ENCODE measurements around the gene GALNT9. TPM values are rescaled to one million over a fixed set of nuclear protein-coding genes. Genes with fewer than 3 reads are reported as not detected.
"Not testable (repeated sequence)": the region's sequence is repeated elsewhere in the genome, so short reads cannot be mapped to it uniquely, and the experiment has no call there.

GALNT9 gene
- total and polyA plus RNA-seq, 4 experiments from 2014 or later: 0.61 TPM; not detected in 3

- intact Hi-C loops (cut with micrococcal nuclease): no loop called here
- Histone ChIP-seq H3K27me3 (ENCODE audit: insufficient read depth, low read length) (no peaks in the 10 kb centered on the region), H3K4me1 (ENCODE audit: insufficient read depth, low read length) (peaks cover 12% of the 10 kb centered on the region), H3K9me3 (ENCODE audit: control insufficient read depth in 1 of 2, low read length in 2 of 2) (no peaks in the 10 kb centered on the region), H3K36me3 (ENCODE audit: insufficient read depth, low read length) (peaks cover 3% of the 10 kb centered on the region), H3K4me3 (ENCODE audit: low read length in 2 of 2) (no peak overlapping the region), H3K27ac (ENCODE audit: low read depth, low read length) (no peak overlapping the region)
- Mint-ChIP-seq H3K36me3 (peaks cover 8 to 11% of the 10 kb centered on the region in 2 donors), H3K4me1 (peaks cover 6 to 16% (median 11%) of the 10 kb centered on the region in 4 donors), H3K4me3 (no peak overlapping the region), H3K27me3 (no peaks in the 10 kb centered on the region), H3K9me3 (peaks cover 0 to 2% (median 0%) of the 10 kb centered on the region in 8 donors), H3K27ac (no peak overlapping the region)
- no peak for DNase-seq
- ChIA-PET CTCF (ENCODE audit: partially characterized antibody) (interaction anchor here (1.4 kb wide), 1 partner anchor 465 kb away, joined by 3 read pairs; no protein-coding TSS in a partner anchor), POLR2A (ENCODE audit: partially characterized antibody) (no interaction called here)
Observed at GRCh38 chr12:132150780-132151144, 178.6 kb downstream of the GALNT9 start.

DNA sequence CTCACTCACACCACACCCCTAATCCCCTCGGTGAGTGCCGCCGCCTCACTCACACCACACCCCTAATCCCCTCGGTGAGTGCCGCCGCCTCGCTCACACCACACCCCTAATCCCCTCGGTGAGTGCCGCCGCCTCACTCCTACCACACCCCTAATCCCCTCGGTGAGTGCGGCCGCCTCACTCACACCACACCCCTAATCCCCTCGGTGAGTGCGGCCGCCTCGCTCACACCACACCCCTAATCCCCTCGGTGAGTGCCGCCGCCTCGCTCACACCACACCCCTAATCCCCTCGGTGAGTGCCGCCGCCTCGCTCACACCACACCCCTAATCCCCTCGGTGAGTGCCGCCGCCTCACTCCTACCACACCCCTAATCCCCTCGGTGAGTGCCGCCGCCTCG is 179.9 kb downstream of the GALNT9 start:
- H3K9me3 ChIP-seq (ENCODE audit: control insufficient read depth in 1 of 2, low read length in 2 of 2); DNase-seq; POLR2A ChIA-PET (ENCODE audit: partially characterized antibody); H3K27ac Mint-ChIP-seq; H3K4me3 Mint-ChIP-seq; H3K27ac ChIP-seq (ENCODE audit: low read depth, low read length); H3K36me3 ChIP-seq (ENCODE audit: insufficient read depth, low read length); H3K9me3 Mint-ChIP-seq; H3K27me3 Mint-ChIP-seq; CTCF ChIA-PET (ENCODE audit: partially characterized antibody); H3K4me3 ChIP-seq (ENCODE audit: low read length in 2 of 2); H3K27me3 ChIP-seq (ENCODE audit: insufficient read depth, low read length): not testable (repeated sequence)
- intact Hi-C loops (cut with micrococcal nuclease): loop anchor here (10.0 kb wide), 1 partner anchor 225 kb away; the partner anchor contains the start of gene PUS1
- Mint-ChIP-seq H3K36me3 (peaks cover 8 to 17% of the 10 kb centered on the region in 2 donors), H3K4me1 (peaks cover 10 to 27% (median 20%) of the 10 kb centered on the region in 4 donors)
- peaks cover 24% of the 10 kb centered on the region for H3K4me1 ChIP-seq (ENCODE audit: insufficient read depth, low read length)

DNA sequence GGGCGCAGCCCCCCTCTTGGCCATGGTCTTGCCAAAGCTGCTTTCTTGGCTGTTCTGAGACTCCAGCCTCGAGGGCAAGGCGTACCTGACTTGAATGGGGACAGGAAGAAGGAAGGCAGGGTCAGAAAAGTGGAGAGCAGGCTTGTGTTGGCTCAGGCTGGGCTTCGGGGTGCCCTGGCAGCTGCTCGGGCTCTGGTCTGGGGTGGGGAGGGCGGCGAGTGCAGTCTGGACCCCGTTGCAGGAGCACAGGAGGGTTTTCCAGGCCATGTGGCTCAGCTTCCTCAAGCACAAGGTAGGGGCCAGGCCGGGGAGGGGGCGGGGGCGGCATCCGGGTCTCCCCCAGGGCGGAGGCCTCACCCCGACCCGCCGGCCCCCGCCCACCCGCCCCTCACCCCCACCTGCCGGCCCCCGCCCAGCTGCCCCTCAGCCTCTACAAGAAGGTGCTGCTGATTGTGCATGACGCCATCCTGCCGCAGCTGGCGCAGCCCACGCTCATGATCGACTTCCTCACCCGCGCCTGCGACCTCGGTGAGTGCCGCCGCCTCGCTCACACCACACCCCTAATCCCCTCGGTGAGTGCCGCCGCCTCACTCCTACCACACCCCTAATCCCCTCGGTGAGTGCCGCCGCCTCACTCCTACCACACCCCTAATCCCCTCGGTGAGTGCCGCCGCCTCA is 180.9 kb downstream of the GALNT9 start:
- DNase-seq: no peak

DNA sequence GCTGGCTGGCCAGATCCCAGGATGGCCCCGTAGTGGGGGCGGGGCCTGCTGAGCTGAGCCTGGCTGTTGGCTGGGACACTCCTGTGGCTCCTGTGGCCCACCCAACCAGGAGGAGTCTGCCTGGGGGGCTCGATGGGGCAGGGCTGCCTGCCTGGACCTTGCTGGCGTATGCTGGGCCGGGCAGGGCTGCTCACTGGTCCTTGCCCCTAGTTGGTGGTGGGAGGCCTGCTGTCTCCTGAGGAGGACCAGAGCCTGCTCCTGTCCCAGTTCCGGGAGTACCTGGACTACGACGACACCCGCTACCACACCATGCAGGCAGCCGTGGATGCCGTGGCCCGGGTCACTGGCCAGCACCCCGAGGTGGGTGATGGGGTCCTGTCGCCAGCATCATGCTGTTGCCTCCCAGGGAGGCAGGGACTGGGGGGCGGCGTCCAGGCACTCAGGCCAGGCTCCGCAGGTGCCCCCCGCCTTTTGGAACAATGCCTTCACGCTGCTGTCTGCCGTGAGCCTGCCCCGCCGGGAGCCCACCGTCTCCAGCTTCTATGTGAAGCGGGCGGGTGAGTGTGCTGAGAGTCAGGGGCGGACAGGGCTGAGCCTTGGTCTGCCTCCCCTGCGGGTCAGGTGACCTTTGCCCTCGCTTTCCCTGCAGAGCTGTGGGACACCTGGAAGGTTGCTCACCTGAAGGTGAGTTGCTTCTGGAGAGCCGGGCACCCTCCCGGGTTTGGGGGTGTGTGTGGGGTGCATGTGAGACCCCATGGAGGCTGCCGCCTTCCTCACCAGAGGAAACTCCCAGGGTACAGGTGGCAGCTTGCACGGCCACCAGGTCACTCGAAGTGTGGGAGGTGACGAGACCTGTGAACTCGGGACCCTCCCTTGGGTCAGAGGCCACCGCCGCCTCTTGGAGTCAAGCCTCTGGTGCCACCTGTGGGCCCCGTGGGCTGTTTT is 181.7 kb downstream of the GALNT9 start:
- peaks cover 12 to 20% of the 10 kb centered on the region in 2 donors for H3K36me3 Mint-ChIP-seq
- Histone ChIP-seq H3K27ac (ENCODE audit: low read depth, low read length) (no peak overlapping the region), H3K4me3 (ENCODE audit: low read length in 2 of 2) (no peak overlapping the region), H3K9me3 (ENCODE audit: control insufficient read depth in 1 of 2, low read length in 2 of 2) (no peaks in the 10 kb centered on the region), H3K27me3 (ENCODE audit: insufficient read depth, low read length) (no peaks in the 10 kb centered on the region), H3K4me1 (ENCODE audit: insufficient read depth, low read length) (peaks cover 22% of the 10 kb centered on the region), H3K36me3 (ENCODE audit: insufficient read depth, low read length) (peaks cover 3% of the 10 kb centered on the region)
- ChIA-PET CTCF (ENCODE audit: partially characterized antibody) (interaction anchor here (0.8 to 1.6 kb wide), 4 partner anchors 41 to 282 kb away, joined by 3 to 4 read pairs (median 3); no protein-coding TSS in a partner anchor), POLR2A (ENCODE audit: partially characterized antibody) (interaction anchor here (3.0 kb wide), 1 partner anchor 42 kb away, joined by 9 read pairs; no protein-coding TSS in a partner anchor)
- no peak for DNase-seq
- H3K27ac Mint-ChIP-seq: no peak overlapping the region
- peaks cover 15 to 33% (median 27%) of the 10 kb centered on the region in 4 donors for H3K4me1 Mint-ChIP-seq
- H3K27me3 Mint-ChIP-seq: peaks cover 0 to 2% of the 10 kb centered on the region in 2 donors
- intact Hi-C loops (cut with micrococcal nuclease): loop anchor here (10.0 kb wide), 1 partner anchor 223 kb away; the partner anchor contains the start of gene PUS1
- no peak overlapping the region for H3K4me3 Mint-ChIP-seq
- peaks cover 0 to 4% (median 0%) of the 10 kb centered on the region in 8 donors for H3K9me3 Mint-ChIP-seq

More for the DNA sequence above, 180.9 kb downstream of the GALNT9 start:
- Mint-ChIP-seq H3K9me3 (peaks cover 0 to 4% (median 0%) of the 10 kb centered on the region in 8 donors), H3K27ac (no peak overlapping the region), H3K36me3 (peaks cover 8 to 17% of the 10 kb centered on the region in 2 donors), H3K4me3 (no peak overlapping the region), H3K4me1 (peaks cover 13 to 27% (median 20%) of the 10 kb centered on the region in 4 donors), H3K27me3 (peaks cover 0 to 2% of the 10 kb centered on the region in 2 donors)
- peaks cover 14% of the 10 kb centered on the region for H3K4me1 ChIP-seq (ENCODE audit: insufficient read depth, low read length)
- H3K27me3 ChIP-seq (ENCODE audit: insufficient read depth, low read length): no peaks in the 10 kb centered on the region
- CTCF ChIA-PET (ENCODE audit: partially characterized antibody): interaction anchor here (0.8 to 1.2 kb wide), 2 partner anchors 269 to 282 kb away, joined by 3 read pairs; no protein-coding TSS in a partner anchor
- H3K9me3 ChIP-seq (ENCODE audit: control insufficient read depth in 1 of 2, low read length in 2 of 2): no peaks in the 10 kb centered on the region
- intact Hi-C loops (cut with micrococcal nuclease): loop anchor here (10.0 kb wide), 1 partner anchor 224 kb away; the partner anchor contains the start of gene PUS1
- POLR2A ChIA-PET (ENCODE audit: partially characterized antibody): no interaction called here
- peaks cover 3% of the 10 kb centered on the region for H3K36me3 ChIP-seq (ENCODE audit: insufficient read depth, low read length)
- no peak overlapping the region for H3K27ac ChIP-seq (ENCODE audit: low read depth, low read length)
- no peak overlapping the region for H3K4me3 ChIP-seq (ENCODE audit: low read length in 2 of 2)

- Mint-ChIP-seq H3K36me3 (peaks cover 12 to 20% of the 10 kb centered on the region in 2 donors), H3K27me3 (peaks cover 0 to 2% of the 10 kb centered on the region in 2 donors), H3K9me3 (peaks cover 0 to 4% (median 0%) of the 10 kb centered on the region in 8 donors), H3K27ac (peak overlapping the region in 2 of 7 donors; percentile 10 to 99), H3K4me3 (peak overlapping the region in 4 of 8 donors; percentile 36 to 95 (median 85)), H3K4me1 (peaks cover 15 to 41% (median 27%) of the 10 kb centered on the region in 4 donors)
- Histone ChIP-seq H3K9me3 (ENCODE audit: control insufficient read depth in 1 of 2, low read length in 2 of 2) (no peaks in the 10 kb centered on the region), H3K27ac (ENCODE audit: low read depth, low read length) (no peak overlapping the region), H3K27me3 (ENCODE audit: insufficient read depth, low read length) (no peaks in the 10 kb centered on the region), H3K4me3 (ENCODE audit: low read length in 2 of 2) (no peak overlapping the region), H3K4me1 (ENCODE audit: insufficient read depth, low read length) (peaks cover 27% of the 10 kb centered on the region), H3K36me3 (ENCODE audit: insufficient read depth, low read length) (peaks cover 4% of the 10 kb centered on the region)
- no peak for DNase-seq
- CTCF ChIA-PET (ENCODE audit: partially characterized antibody): interaction anchor here (1.2 to 1.6 kb wide), 3 partner anchors 42 to 271 kb away, joined by 3 to 4 read pairs (median 3); no protein-coding TSS in a partner anchor
- POLR2A ChIA-PET (ENCODE audit: partially characterized antibody): interaction anchor here (1.1 to 3.0 kb wide), 2 partner anchors 39 to 43 kb away, joined by 3 to 9 read pairs; no protein-coding TSS in a partner anchor
- intact Hi-C loops (cut with micrococcal nuclease): loop anchor here (10.0 kb wide), 1 partner anchor 222 kb away; the partner anchor contains the start of gene PUS1
Observed at GRCh38 chr12:132146772-132147422, 182.5 kb downstream of the GALNT9 start.

Data from CD4-positive, alpha-beta memory T cell (primary cell).